OCI-LY7 (cell line): ENCODE data around the gene GALM. TPM values are rescaled to one million over a fixed set of nuclear protein-coding genes. Genes with fewer than 3 reads are reported as not detected.

ENCODE experiments used
- Bru-seq: library from RNA; stranded (reverse); fragments of 400-500 nt; gene quantifications from one replicate; lab custom pipeline; 2021; lab: Mats Ljungman, UMichigan
- BruChase-seq, 2 experiments: library from RNA; stranded (reverse); fragments of 400-500 nt; gene quantifications; one replicate each; lab custom pipeline; 2021; lab: Mats Ljungman, UMichigan
- BruUV-seq: library from RNA; stranded (reverse); fragments of 400-500 nt; replicated peaks from 2 replicates; lab custom pipeline; 2021; lab: Mats Ljungman, UMichigan
- CTCF ChIA-PET: fragments of 300-600 bp; sonication (Branson Sonifier 250); formaldehyde crosslinking; loops from one replicate; lab custom pipeline; 2022; ENCODE audit warnings: antibody characterized with exemption; ENCODE audit not compliant: unreplicated experiment; lab: Charles Lee
- POLR2A ChIA-PET: fragments of 300-600 bp; sonication (Branson Sonifier 250); formaldehyde crosslinking; loops from one replicate; lab custom pipeline; 2022; ENCODE audit warnings: antibody characterized with exemption; lab: Charles Lee
- DNase-seq: peaks from one replicate; pipeline ENCODE4 v3.0.0-alpha.2; 2015; ENCODE audit warnings: low spot score
- H2AFZ ChIP-seq: fragments of 200-600 bp; sonication (generic), shearing (Covaris generic); 2 replicates; pipeline ENCODE4 v1.6.1; 2014; ENCODE audit warnings: mild to moderate bottlenecking, antibody characterized with exemption, low read length, moderate library complexity
- H3K27ac ChIP-seq: fragments of 200-600 bp; sonication (generic); 2 replicates; pipeline ENCODE4 v1.5.1; 2014; ENCODE audit warnings: mixed run types, low read depth, mild to moderate bottlenecking, moderate library complexity, low read length, inconsistent platforms; ENCODE audit not compliant: poor library complexity, severe bottlenecking
- H3K36me3 ChIP-seq: fragments of 200-600 bp; sonication (generic); 2 replicates; pipeline ENCODE4 v1.6.1; 2014; ENCODE audit warnings: mild to moderate bottlenecking, antibody characterized with exemption, low read length, moderate library complexity, mixed read lengths; ENCODE audit not compliant: insufficient read depth
- H3K4me1 ChIP-seq: fragments of 200-600 bp; sonication (generic); 2 replicates; pipeline ENCODE4 v1.5.1; 2014; ENCODE audit warnings: mild to moderate bottlenecking, low read length; ENCODE audit not compliant: insufficient read depth, poor library complexity, severe bottlenecking
- H3K4me2 ChIP-seq: fragments of 200-600 bp; sonication (generic); 2 replicates; pipeline ENCODE4 v1.6.1; 2014; ENCODE audit warnings: mild to moderate bottlenecking, low read length
- H3K4me3 ChIP-seq: fragments of 200-600 bp; sonication (generic); 2 replicates; pipeline ENCODE4 v1.5.1; 2014; ENCODE audit warnings: mild to moderate bottlenecking, low read depth, low read length; ENCODE audit not compliant: poor library complexity, severe bottlenecking
- H3K79me2 ChIP-seq: fragments of 200-600 bp; sonication (generic); 2 replicates; pipeline ENCODE4 v1.6.1; 2016; ENCODE audit warnings: low read depth, mild to moderate bottlenecking, low read length, moderate library complexity, mixed read lengths; ENCODE audit not compliant: insufficient read depth
- H3K9me2 ChIP-seq: fragments of 200-600 bp; sonication (generic); 2 replicates; pipeline ENCODE4 v1.6.1; 2016; ENCODE audit warnings: mild to moderate bottlenecking, low read length, mixed read lengths; ENCODE audit not compliant: insufficient read depth
- H3K9me3 ChIP-seq: fragments of 200-600 bp; sonication (generic); 2 replicates; pipeline ENCODE4 v1.6.1; 2014; ENCODE audit warnings: mild to moderate bottlenecking, mixed run types, low read length, mixed read lengths
- H4K20me1 ChIP-seq: fragments of 200-600 bp; sonication (generic); 2 replicates; pipeline ENCODE4 v1.6.1; 2014; ENCODE audit warnings: mild to moderate bottlenecking, antibody characterized with exemption, low read length, moderate library complexity, mixed read lengths; ENCODE audit not compliant: insufficient read depth
- CTCF ChIP-seq: fragments of 200-600 bp; sonication (generic); conservative IDR thresholded peaks from 2 replicates; pipeline ENCODE4 v1.5.1; 2014; ENCODE audit warnings: mild to moderate bottlenecking, antibody characterized with exemption, low read length, moderate library complexity, mixed read lengths
- EZH2phosphoT487 ChIP-seq: fragments of 200-600 bp; sonication (generic); IDR thresholded peaks from 2 replicates; pipeline ENCODE4 v1.6.1; 2018; ENCODE audit warnings: low read depth, borderline replicate concordance, mild to moderate bottlenecking, mixed run types, antibody characterized with exemption, low read length, moderate library complexity, mixed read lengths
- intact Hi-C: fragments of 100-400 bp; cut with micrococcal nuclease; formaldehyde crosslinking; loops from one replicate; pipeline ENCODE4 v1.10.0; 2022; ENCODE audit not compliant: unreplicated experiment
- long read RNA-seq: library from polyadenylated mRNA; stranded (forward); transcript quantifications from one replicate; pipeline ENCODE4 v2.0.0, GENCODE V29; 2022
- total RNA-seq, 2 experiments: library from RNA; depleted of rRNA in 1 of 2; stranded (reverse); fragments of >200 nt in 1 of 2; shearing (Covaris generic) in 1 of 2; gene quantifications; 2 replicates each; pipeline ENCODE4 v1.2.3, GENCODE V29; 2014 to 2022

Gene GALM
- 2.9 and 5.5 TPM in 2 replicates for total RNA-seq (2014; rRNA removed; shearing (Covaris generic))
- 9.0 and 10.8 TPM in 2 replicates for total RNA-seq (2022)
- percentile 49 among the genes with signal in this experiment for Bru-seq, nascent RNA
- BruChase-seq, experiment 1, labeled RNA remaining after a 6-hour chase = percentile 54 among the genes with signal in this experiment
- BruChase-seq, experiment 2, labeled RNA remaining after a 2-hour chase = percentile 48 among the genes with signal in this experiment
- long read RNA-seq, transcript GALM-201 (7 exons, 2,484 nt) = major isoform, 52 of 61 reads
- long read RNA-seq, partial matches to known transcripts = 1 of 61 reads
- long read RNA-seq, other reads (novel, unspliced or antisense) = 8 of 61 reads

- ChIA-PET CTCF (interaction anchor here (0.5 kb wide), 1 partner anchor 64 kb away, joined by 4 read pairs; the partner anchor contains the start of gene HNRNPLL), POLR2A (interaction anchor here (0.9 to 2.4 kb wide), 7 partner anchors 16 to 76 kb away, joined by 3 to 7 read pairs (median 5); no protein-coding TSS in a partner anchor)
- Histone ChIP-seq H3K27ac (peak within 1 kb of the TSS; percentile 5), H3K4me2 (peak within 1 kb of the TSS; percentile 69), H3K4me1 (peaks cover 8% of the 10 kb centered on the region), H3K4me3 (peak within 1 kb of the TSS; percentile 70), H3K9me2 (no peaks in the 10 kb centered on the region), H3K79me2 (no peaks in the 10 kb centered on the region), H3K9me3 (no peaks in the 10 kb centered on the region), H4K20me1 (no peaks in the 10 kb centered on the region), H2AFZ (peak within 1 kb of the TSS; percentile 65; the same call in 1 of the 2 replicates), H3K36me3 (no peaks in the 10 kb centered on the region)
- BruUV-seq = no TSS peak
- intact Hi-C loops = loop anchor here (1.0 kb wide), 1 partner anchor 63 kb away; no protein-coding TSS in a partner anchor
- peak; percentile 70 for DNase-seq
- no peak for TF ChIP-seq CTCF
- TF ChIP-seq EZH2phosphoT487 = no peak
These were observed at the start of gene GALM for GRCh38 chr2:38665854-38666555. Gene GALM, plus strand, starts transcription at chr2:38666114. Its CDS starts 48 bp downstream, at chr2:38666162.

DNA sequence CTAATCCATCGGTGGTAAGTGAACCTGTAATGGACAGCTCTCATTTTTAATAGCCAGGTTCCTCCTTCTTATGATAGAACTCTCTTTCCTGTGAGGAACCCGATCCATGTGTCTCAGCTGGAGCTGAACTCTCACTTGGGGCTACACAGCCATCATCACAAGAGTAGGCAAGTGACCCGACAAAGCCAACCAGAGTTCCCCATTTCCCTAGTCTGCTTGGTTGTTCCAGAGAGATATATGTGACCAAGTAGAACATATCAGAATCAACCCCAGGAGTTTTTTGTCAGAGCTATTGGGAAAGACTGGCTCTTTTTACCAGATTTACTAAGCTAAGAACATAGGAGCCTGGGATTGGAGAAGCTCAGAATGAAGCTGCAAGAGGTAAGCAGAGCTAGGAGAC, 48.6 kb upstream of the GALM start:
- H3K4me1 ChIP-seq = peaks cover 22% of the 10 kb centered on the region
- TF ChIP-seq EZH2phosphoT487 = no peak
- TF ChIP-seq CTCF = no peak
- H3K9me2 ChIP-seq = no peaks in the 10 kb centered on the region
- H3K4me2 ChIP-seq = no peak overlapping the region
- H3K79me2 ChIP-seq = no peaks in the 10 kb centered on the region
- no peak overlapping the region for H3K4me3 ChIP-seq
- H3K9me3 ChIP-seq = no peaks in the 10 kb centered on the region
- no peak overlapping the region for H2AFZ ChIP-seq
- ChIA-PET CTCF (no interaction called here), POLR2A (interaction anchor here (0.6 to 2.2 kb wide), 6 partner anchors 9 to 134 kb away, joined by 3 to 8 read pairs (median 4); partner anchors contain the start of gene SRSF7)
- no TSS peak for BruUV-seq
- no peak overlapping the region for H3K27ac ChIP-seq
- intact Hi-C loops = no loop called here
- DNase-seq = no peak
- H4K20me1 ChIP-seq = no peaks in the 10 kb centered on the region
- no peaks in the 10 kb centered on the region for H3K36me3 ChIP-seq
